Measurements from ENCODE around the gene UBE3C.
A peak's percentile ranks its signal among the peaks of the same experiment; 100 is the strongest.
"Not testable (repeated sequence)": the region's sequence is repeated elsewhere in the genome, so short reads cannot be mapped to it uniquely, and the experiment has no call there.

The UBE3C gene

GRCh38 chr7:157241631-157242030 is 102.9 kb downstream of the UBE3C start:
- DNase-seq: no peak

- no peak for DNase-seq
Measured at GRCh38 chr7:157244516-157245294, 106.0 kb downstream of the UBE3C start.

- no peak for DNase-seq
Measured at GRCh38 chr7:157246052-157246451, 107.3 kb downstream of the UBE3C start.

- no peak for DNase-seq
Measured at GRCh38 chr7:157248659-157249058, 109.9 kb downstream of the UBE3C start.

- DNase-seq: peak; percentile 23
Measured at GRCh38 chr7:157250605-157251228, 112.0 kb downstream of the UBE3C start.

GRCh38 chr7:157251817-157252216 is 113.1 kb downstream of the UBE3C start:
- DNase-seq: not testable (repeated sequence)

GRCh38 chr7:157253850-157254249 is 115.1 kb downstream of the UBE3C start:
- DNase-seq: no peak

- DNase-seq: not testable (repeated sequence)
Measured at GRCh38 chr7:157254781-157255180, 116.1 kb downstream of the UBE3C start.

- DNase-seq: peak; percentile 30
Measured at GRCh38 chr7:157255201-157255606, 116.5 kb downstream of the UBE3C start.

GRCh38 chr7:157263156-157263555 is 124.4 kb downstream of the UBE3C start:
- no peak for DNase-seq

- no peak for DNase-seq
Measured at GRCh38 chr7:157265051-157265450, 126.3 kb downstream of the UBE3C start.

- DNase-seq: no peak
Measured at GRCh38 chr7:157266272-157266671, 127.5 kb downstream of the UBE3C start.

GRCh38 chr7:157267516-157267915 is 128.8 kb downstream of the UBE3C start:
- DNase-seq: no peak

GRCh38 chr7:157267956-157268355 is 129.2 kb downstream of the UBE3C start:
- no peak for DNase-seq

GRCh38 chr7:157268540-157268939 is 129.8 kb downstream of the UBE3C start:
- DNase-seq: peak; percentile 13

GRCh38 chr7:157269341-157270059 is 130.8 kb downstream of the UBE3C start:
- DNase-seq: no peak

- DNase-seq: no peak
Measured at GRCh38 chr7:157270060-157270444, 131.3 kb downstream of the UBE3C start.

GRCh38 chr7:157271315-157271990 is 132.7 kb downstream of the UBE3C start:
- no peak for DNase-seq

- peak; percentile 63 for DNase-seq
Measured at GRCh38 chr7:157271991-157272324, 133.2 kb downstream of the UBE3C start.

GRCh38 chr7:157272351-157273207 is 133.9 kb downstream of the UBE3C start:
- no peak for DNase-seq

- DNase-seq: peak; percentile 52
Measured at GRCh38 chr7:157273208-157274093, 134.7 kb downstream of the UBE3C start.

Measured in NCI-H226 (cell line).